Right atrium auricular region (tissue), 2 donors: ENCODE results near the gene OR4D10. TPM values are rescaled to one million over a fixed set of nuclear protein-coding genes. Genes with fewer than 3 reads are reported as not detected.
"Not testable (repeated sequence)": the region's sequence is repeated elsewhere in the genome, so short reads cannot be mapped to it uniquely, and the experiment has no call there.

Experiments
- DNase-seq: peaks from one replicate; pipeline ENCODE4 v3.0.0-alpha.2; 2019; ENCODE audit warnings: low spot score
- H3K27ac ChIP-seq, 2 donors: fragments of 200-600 bp; sonication (generic); 1 replicate in 1 of 2; 2 replicates in 1 of 2; pipeline ENCODE4 v1.5.1; 2016 to 2019
- H3K27me3 ChIP-seq, 2 donors: fragments of 200-600 bp; sonication (generic); one replicate each; pipeline versions ENCODE4 v1.5.1 to v1.6.0; 2017 to 2019
- H3K36me3 ChIP-seq: fragments of 200-600 bp; sonication (generic); one replicate; pipeline ENCODE4 v1.5.1; 2016
- H3K4me1 ChIP-seq, 2 donors: fragments of 200-600 bp; sonication (generic); one replicate each; pipeline versions ENCODE4 v1.5.1 to v1.6.0; 2017 to 2019
- H3K4me3 ChIP-seq, 2 donors: fragments of 200-600 bp; sonication (generic); 1 replicate in 1 of 2; 2 replicates in 1 of 2; pipeline ENCODE4 v1.5.1; 2017 to 2019; ENCODE audit warnings: mild to moderate bottlenecking in 1 of 2, moderate library complexity in 1 of 2
- H3K9me3 ChIP-seq, 2 donors: fragments of 200-600 bp; sonication (generic); one replicate each; pipeline ENCODE4 v1.5.1; 2019
- total RNA-seq, 2 donors: library from RNA; depleted of rRNA; stranded (reverse); fragments of >200 nt; gene quantifications; one replicate each; pipeline ENCODE4 v1.1.0, GENCODE V29; 2016
- TF ChIP-seq, protein P1 (sequence below), 2 donors: fragments of 200-600 bp; sonication (generic); IDR thresholded peaks; one replicate each; pipeline ENCODE4 v1.5.1; 2019; ENCODE audit warnings: antibody characterized with exemption in 2 of 2

Gene OR4D10
- total RNA-seq, 2 donors from 2014 or later, result not detected

DNA sequence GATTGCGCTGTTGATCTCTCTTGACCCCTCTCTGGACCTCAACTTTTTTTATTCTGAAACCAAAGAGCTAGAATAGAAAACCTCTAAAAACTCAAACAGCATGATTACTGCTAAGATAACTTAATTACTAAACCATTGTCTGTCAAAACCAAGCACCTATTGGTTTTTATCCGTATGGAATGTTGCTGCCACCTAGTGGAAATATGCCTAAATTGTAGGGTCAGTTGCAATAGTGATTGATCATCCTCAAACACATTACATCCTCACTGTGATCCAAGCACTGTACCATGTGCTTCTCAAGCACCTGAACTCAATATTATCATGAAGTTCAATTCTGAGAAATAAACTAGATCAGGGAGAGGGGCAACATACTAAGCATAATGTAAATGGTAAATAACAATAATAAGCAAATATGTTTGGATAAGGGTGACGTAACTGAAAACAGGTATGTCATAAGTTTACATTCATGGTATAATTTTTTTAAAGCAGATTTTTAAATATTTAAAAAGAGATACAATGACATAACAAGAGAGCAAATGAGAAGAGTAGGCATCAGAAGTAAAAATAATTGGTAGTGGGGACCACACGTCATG, 43.1 kb upstream of the OR4D10 start:
- Histone ChIP-seq H3K4me3 (no peak overlapping the region), H3K36me3 (no peaks in the 10 kb centered on the region), H3K27ac (no peak overlapping the region), H3K9me3 (no peaks in the 10 kb centered on the region), H3K27me3 (no peaks in the 10 kb centered on the region), H3K4me1 (no peaks in the 10 kb centered on the region)
- TF ChIP-seq, protein P1, sequence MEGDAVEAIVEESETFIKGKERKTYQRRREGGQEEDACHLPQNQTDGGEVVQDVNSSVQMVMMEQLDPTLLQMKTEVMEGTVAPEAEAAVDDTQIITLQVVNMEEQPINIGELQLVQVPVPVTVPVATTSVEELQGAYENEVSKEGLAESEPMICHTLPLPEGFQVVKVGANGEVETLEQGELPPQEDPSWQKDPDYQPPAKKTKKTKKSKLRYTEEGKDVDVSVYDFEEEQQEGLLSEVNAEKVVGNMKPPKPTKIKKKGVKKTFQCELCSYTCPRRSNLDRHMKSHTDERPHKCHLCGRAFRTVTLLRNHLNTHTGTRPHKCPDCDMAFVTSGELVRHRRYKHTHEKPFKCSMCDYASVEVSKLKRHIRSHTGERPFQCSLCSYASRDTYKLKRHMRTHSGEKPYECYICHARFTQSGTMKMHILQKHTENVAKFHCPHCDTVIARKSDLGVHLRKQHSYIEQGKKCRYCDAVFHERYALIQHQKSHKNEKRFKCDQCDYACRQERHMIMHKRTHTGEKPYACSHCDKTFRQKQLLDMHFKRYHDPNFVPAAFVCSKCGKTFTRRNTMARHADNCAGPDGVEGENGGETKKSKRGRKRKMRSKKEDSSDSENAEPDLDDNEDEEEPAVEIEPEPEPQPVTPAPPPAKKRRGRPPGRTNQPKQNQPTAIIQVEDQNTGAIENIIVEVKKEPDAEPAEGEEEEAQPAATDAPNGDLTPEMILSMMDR (IDR thresholded peaks at IDR 0.05), result peak; percentile 13 to 65
- DNase-seq, result no peak

DNA sequence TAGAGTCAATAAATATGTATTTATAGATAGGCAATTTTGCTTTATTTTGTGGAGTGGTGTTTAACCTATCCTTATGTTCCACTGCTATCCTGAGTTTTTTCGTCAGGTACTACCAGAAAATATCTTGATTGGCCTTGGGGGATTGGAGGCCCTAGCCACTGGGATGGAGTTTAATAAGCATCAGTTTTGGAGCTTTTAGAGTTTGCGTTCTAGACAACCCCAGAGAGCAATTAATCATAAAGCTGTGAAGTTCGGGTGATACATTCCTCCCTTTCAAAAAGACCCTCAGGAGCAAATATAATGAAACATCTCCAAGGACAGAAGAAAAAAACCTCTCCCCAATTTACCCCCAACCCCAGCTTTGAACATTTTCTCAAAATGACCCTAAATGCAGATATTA, 36.9 kb upstream of the OR4D10 start, which contains the start of gene OR5A1:
Gene OR5A1, plus strand, starts transcription at position 301 of the 400 bp plus-strand sequence. CDS start 6,700 bp downstream, outside the sequence.
- Histone ChIP-seq H3K4me1 (no peaks in the 10 kb centered on the region), H3K36me3 (no peaks in the 10 kb centered on the region), H3K9me3 (no peaks in the 10 kb centered on the region), H3K27ac (no peak within 1 kb of the TSS), H3K27me3 (no peaks in the 10 kb centered on the region), H3K4me3 (no peak within 1 kb of the TSS)
- no peak for DNase-seq
- TF ChIP-seq, protein P1 (IDR thresholded peaks at IDR 0.05), result no peak

DNA sequence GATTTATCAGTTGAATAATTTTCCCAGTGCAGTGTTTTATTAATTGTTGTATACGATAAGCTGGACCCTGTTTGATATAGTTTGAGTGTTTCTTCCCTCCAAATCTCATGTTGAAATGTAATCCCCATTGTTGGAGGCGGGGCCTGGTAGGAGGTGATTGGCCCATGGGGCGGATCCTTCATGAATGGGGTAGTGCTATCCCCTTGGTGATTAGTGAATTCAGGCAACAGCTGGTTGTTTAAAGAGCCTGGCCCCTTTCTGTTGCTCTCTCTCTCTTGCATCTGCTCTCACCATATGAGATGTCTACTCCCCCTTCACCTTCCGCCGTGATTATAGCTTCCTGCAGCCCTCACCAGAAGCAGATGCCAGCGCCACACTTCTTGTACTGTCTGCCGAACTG, 35.3 kb upstream of the OR4D10 start:
- TF ChIP-seq, protein P1 (IDR thresholded peaks at IDR 0.05), result no peak
- no peak overlapping the region for H3K4me3 ChIP-seq
- DNase-seq, result no peak
- H3K36me3 ChIP-seq, result no peaks in the 10 kb centered on the region
- H3K27me3 ChIP-seq, result no peaks in the 10 kb centered on the region
- H3K4me1 ChIP-seq, result no peaks in the 10 kb centered on the region
- H3K9me3 ChIP-seq, result no peaks in the 10 kb centered on the region
- no peak overlapping the region for H3K27ac ChIP-seq

DNA sequence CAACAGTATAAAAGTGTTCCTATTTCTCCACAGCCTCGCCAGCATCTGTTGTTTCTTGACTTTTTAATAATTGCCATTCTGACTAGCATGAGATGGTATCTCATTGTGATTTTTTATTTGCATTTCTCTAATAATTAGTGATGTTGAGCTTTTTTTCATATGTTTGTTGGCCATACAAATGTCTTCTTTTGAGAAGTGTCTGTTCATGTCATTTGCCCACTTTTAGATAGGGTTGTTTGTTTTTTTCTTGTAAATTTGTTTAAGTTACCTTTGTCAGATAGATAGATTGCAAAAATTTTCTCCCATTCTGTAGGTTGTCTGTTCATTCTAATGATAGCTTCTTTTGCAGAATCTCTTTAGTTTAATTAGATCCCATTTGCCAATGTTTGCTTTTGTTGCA, 27.5 kb upstream of the OR4D10 start:
- not testable (repeated sequence) for H3K4me3 ChIP-seq, H3K36me3 ChIP-seq, H3K27me3 ChIP-seq, H3K4me1 ChIP-seq, H3K27ac ChIP-seq, DNase-seq
- peaks cover 0 to 10% of the 10 kb centered on the region in 2 donors for H3K9me3 ChIP-seq

DNA sequence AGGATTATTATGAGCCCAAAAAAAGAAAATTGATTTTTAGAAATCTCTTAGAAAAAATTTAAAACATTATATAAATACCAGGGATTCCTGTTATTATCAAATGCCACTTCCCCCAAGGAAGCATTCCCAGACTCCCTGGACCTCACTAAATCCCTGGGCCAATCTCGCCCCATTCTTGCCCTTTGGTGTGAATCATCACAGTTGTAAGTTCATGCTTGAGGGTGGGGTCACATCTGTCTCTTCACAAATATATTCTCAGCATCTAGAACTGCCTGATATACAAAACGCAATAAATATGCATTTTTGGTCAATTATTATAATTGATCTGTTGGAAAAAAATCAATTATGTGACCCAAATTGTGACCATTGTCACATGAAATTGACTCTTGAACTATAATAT, 24.6 kb upstream of the OR4D10 start:
- Histone ChIP-seq H3K9me3 (peaks cover 0 to 10% of the 10 kb centered on the region in 2 donors), H3K4me3 (no peak overlapping the region)
- TF ChIP-seq, protein P1 (IDR thresholded peaks at IDR 0.05), result no peak

DNA sequence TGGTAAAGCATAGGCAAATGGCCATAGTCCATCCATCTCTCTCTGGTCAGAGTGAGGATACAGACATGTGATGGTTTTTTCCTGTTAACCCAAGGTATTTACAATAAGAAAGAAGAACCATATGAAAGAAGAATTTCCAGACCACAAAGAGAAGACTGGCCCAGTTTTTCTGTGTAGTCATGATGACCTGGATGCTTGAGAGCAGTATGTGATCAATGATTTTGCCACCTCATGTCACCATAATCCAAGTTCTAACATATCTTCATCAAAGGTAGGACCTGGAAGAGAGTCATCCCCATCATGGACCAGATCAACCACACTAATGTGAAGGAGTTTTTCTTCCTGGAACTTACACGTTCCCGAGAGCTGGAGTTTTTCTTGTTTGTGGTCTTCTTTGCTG, 16.5 kb upstream of the OR4D10 start, which contains the start of gene OR4D6:
Gene OR4D6, plus strand, starts transcription at position 301 of the 400 bp plus-strand sequence. Its CDS starts 0 bp downstream, at position 301.
- H3K36me3 ChIP-seq, result no peaks in the 10 kb centered on the region
- no peaks in the 10 kb centered on the region for H3K4me1 ChIP-seq
- no peaks in the 10 kb centered on the region for H3K9me3 ChIP-seq
- no peaks in the 10 kb centered on the region for H3K27me3 ChIP-seq
- TF ChIP-seq, protein P1 (IDR thresholded peaks at IDR 0.05), result no peak
- DNase-seq, result no peak
- no peak within 1 kb of the TSS for H3K4me3 ChIP-seq
- H3K27ac ChIP-seq, result no peak within 1 kb of the TSS

More for the DNA sequence above, 24.6 kb upstream of the OR4D10 start:
- Histone ChIP-seq H3K4me1 (no peaks in the 10 kb centered on the region), H3K36me3 (no peaks in the 10 kb centered on the region), H3K27ac (no peak overlapping the region), H3K27me3 (no peaks in the 10 kb centered on the region)
- no peak for DNase-seq
